ENCODE results near the gene SIX3.

The SIX3 gene

DNA sequence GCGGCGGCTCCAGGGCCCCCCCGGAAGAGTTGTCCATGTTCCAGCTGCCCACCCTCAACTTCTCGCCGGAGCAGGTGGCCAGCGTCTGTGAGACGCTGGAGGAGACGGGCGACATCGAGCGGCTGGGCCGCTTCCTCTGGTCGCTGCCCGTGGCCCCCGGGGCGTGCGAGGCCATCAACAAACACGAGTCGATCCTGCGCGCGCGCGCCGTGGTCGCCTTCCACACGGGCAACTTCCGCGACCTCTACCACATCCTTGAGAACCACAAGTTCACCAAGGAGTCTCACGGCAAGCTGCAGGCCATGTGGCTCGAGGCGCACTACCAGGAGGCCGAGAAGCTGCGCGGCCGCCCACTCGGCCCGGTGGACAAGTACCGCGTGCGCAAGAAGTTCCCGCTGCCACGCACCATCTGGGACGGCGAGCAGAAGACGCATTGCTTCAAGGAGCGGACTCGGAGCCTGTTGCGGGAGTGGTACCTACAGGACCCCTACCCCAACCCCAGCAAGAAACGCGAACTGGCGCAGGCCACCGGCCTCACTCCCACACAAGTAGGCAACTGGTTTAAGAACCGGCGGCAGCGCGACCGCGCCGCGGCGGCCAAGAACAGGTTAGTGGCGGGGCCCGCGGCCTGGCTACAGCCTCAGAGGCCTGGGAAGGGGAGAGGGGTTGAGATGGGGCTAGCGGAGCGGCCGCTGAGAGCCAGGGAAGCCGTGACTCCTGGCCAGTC is 965 bp downstream of the SIX3 start:
- Histone ChIP-seq H3K79me2 (ENCODE audit: insufficient read depth, low read length) (no peaks in the 10 kb centered on the region), H3K9me2 (ENCODE audit: low read depth, low read length) (no peaks in the 10 kb centered on the region), H3K9me3 (ENCODE audit: low read length) (no peaks in the 10 kb centered on the region), H3F3A (ENCODE audit: insufficient read depth, low read length) (no peaks in the 10 kb centered on the region), H2AFZ (ENCODE audit: low read length) (no peak overlapping the region), H3K4me1 (ENCODE audit: insufficient read depth, low read length, severe bottlenecking) (no peaks in the 10 kb centered on the region), H3K27me3 (ENCODE audit: insufficient read depth, low read length) (no peaks in the 10 kb centered on the region), H3K36me3 (ENCODE audit: insufficient read depth, low read length) (no peaks in the 10 kb centered on the region), H3K4me2 (ENCODE audit: low read length) (no peak overlapping the region), H3K4me3 (ENCODE audit: low read depth, low read length, poor library complexity, severe bottlenecking) (no peak overlapping the region), H3K27ac (ENCODE audit: low read depth, low read length, poor library complexity, severe bottlenecking) (no peak overlapping the region), H4K20me1 (ENCODE audit: insufficient read depth, low read length) (no peaks in the 10 kb centered on the region), H3K9ac (ENCODE audit: low read length) (no peak overlapping the region)
- TF ChIP-seq, protein P1, sequence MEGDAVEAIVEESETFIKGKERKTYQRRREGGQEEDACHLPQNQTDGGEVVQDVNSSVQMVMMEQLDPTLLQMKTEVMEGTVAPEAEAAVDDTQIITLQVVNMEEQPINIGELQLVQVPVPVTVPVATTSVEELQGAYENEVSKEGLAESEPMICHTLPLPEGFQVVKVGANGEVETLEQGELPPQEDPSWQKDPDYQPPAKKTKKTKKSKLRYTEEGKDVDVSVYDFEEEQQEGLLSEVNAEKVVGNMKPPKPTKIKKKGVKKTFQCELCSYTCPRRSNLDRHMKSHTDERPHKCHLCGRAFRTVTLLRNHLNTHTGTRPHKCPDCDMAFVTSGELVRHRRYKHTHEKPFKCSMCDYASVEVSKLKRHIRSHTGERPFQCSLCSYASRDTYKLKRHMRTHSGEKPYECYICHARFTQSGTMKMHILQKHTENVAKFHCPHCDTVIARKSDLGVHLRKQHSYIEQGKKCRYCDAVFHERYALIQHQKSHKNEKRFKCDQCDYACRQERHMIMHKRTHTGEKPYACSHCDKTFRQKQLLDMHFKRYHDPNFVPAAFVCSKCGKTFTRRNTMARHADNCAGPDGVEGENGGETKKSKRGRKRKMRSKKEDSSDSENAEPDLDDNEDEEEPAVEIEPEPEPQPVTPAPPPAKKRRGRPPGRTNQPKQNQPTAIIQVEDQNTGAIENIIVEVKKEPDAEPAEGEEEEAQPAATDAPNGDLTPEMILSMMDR (IDR thresholded peaks at IDR 0.05; ENCODE audit: low read length) = no peak
- no peak for TF ChIP-seq EZH2 (IDR thresholded peaks at IDR 0.05; ENCODE audit: borderline replicate concordance, low read length)

DNA sequence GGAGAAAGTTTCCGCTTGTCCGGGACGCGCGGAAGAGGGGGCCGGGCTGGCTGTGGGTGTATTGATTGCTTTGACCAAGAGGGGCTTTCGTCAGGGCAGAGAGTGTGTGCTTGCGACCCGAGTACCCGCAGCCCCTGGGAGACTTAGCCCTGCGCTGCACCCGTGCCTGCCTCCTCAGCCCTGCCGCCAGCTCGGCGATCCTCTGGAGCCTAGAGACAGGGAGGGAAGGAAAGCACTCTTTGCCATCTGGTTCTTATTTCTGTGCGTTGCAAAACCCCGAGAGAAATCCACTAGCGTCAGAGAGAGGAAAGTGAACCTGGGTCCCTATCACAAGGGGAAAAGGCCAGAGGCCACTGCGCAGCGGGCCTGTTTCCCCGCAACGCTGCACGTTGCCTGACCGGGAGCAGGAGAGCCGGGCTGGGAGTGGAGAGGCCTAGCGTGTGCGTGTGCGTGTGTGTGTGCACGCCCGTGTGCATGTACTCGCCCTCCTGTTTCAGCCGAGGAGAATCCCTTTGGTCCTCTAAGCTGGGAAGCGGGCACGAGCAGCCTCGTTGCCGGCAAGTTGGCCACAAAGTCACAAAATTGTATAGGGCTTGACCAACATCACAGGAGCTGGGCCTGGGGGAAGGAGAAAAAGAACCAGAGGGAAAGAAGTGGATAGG is 1.7 kb downstream of the SIX3 start:
- TF ChIP-seq EZH2 (IDR thresholded peaks at IDR 0.05; ENCODE audit: borderline replicate concordance, low read length) = no peak
- TF ChIP-seq, protein P1 (IDR thresholded peaks at IDR 0.05; ENCODE audit: low read length) = no peak
- no peak overlapping the region for H2AFZ ChIP-seq (ENCODE audit: low read length)
- no peak overlapping the region for H3K9ac ChIP-seq (ENCODE audit: low read length)
- no peaks in the 10 kb centered on the region for H3K79me2 ChIP-seq (ENCODE audit: insufficient read depth, low read length)
- no peak overlapping the region for H3K4me2 ChIP-seq (ENCODE audit: low read length)
- H3K27me3 ChIP-seq (ENCODE audit: insufficient read depth, low read length) = no peaks in the 10 kb centered on the region
- H3K4me3 ChIP-seq (ENCODE audit: low read depth, low read length, poor library complexity, severe bottlenecking) = no peak overlapping the region
- H3F3A ChIP-seq (ENCODE audit: insufficient read depth, low read length) = no peaks in the 10 kb centered on the region
- no peaks in the 10 kb centered on the region for H3K9me3 ChIP-seq (ENCODE audit: low read length)
- no peaks in the 10 kb centered on the region for H3K4me1 ChIP-seq (ENCODE audit: insufficient read depth, low read length, severe bottlenecking)
- no peak overlapping the region for H3K27ac ChIP-seq (ENCODE audit: low read depth, low read length, poor library complexity, severe bottlenecking)
- no peaks in the 10 kb centered on the region for H3K9me2 ChIP-seq (ENCODE audit: low read depth, low read length)
- H4K20me1 ChIP-seq (ENCODE audit: insufficient read depth, low read length) = no peaks in the 10 kb centered on the region
- H3K36me3 ChIP-seq (ENCODE audit: insufficient read depth, low read length) = no peaks in the 10 kb centered on the region

GRCh38 chr2:44943693-44944101 is 2.2 kb downstream of the SIX3 start:
- H3K27ac ChIP-seq (ENCODE audit: low read depth, low read length, poor library complexity, severe bottlenecking) = no peak overlapping the region
- H3K4me3 ChIP-seq (ENCODE audit: low read depth, low read length, poor library complexity, severe bottlenecking) = no peak overlapping the region
- no peaks in the 10 kb centered on the region for H3K9me2 ChIP-seq (ENCODE audit: low read depth, low read length)
- H3K4me1 ChIP-seq (ENCODE audit: insufficient read depth, low read length, severe bottlenecking) = no peaks in the 10 kb centered on the region
- no peaks in the 10 kb centered on the region; the same call in 1 of the 2 replicates for H3K27me3 ChIP-seq (ENCODE audit: insufficient read depth, low read length)
- H2AFZ ChIP-seq (ENCODE audit: low read length) = no peak overlapping the region
- H3K4me2 ChIP-seq (ENCODE audit: low read length) = no peak overlapping the region
- H3K79me2 ChIP-seq (ENCODE audit: insufficient read depth, low read length) = no peaks in the 10 kb centered on the region
- no peak overlapping the region for H3K9ac ChIP-seq (ENCODE audit: low read length)
- no peaks in the 10 kb centered on the region for H3K9me3 ChIP-seq (ENCODE audit: low read length)
- no peaks in the 10 kb centered on the region for H3K36me3 ChIP-seq (ENCODE audit: insufficient read depth, low read length)
- no peaks in the 10 kb centered on the region for H3F3A ChIP-seq (ENCODE audit: insufficient read depth, low read length)
- H4K20me1 ChIP-seq (ENCODE audit: insufficient read depth, low read length) = no peaks in the 10 kb centered on the region
- no peak for TF ChIP-seq EZH2 (IDR thresholded peaks at IDR 0.05; ENCODE audit: borderline replicate concordance, low read length)
- TF ChIP-seq, protein P1 (IDR thresholded peaks at IDR 0.05; ENCODE audit: low read length) = no peak

Data from OCI-LY1 (cell line).